Endodermal cell (in vitro differentiated cells): ENCODE data around the gene GLT6D1. TPM values are rescaled to one million over a fixed set of nuclear protein-coding genes. Genes with fewer than 3 reads are reported as not detected.

Source experiments
- DNase-seq: peaks from one replicate; pipeline ENCODE4 v3.0.0-alpha.2; 2017
- H3K27ac ChIP-seq: 2 replicates; pipeline ENCODE4 v1.5.1; 2013; ENCODE audit warnings: mild to moderate bottlenecking, low read depth, low read length, moderate library complexity
- H3K27me3 ChIP-seq: 2 replicates; pipeline ENCODE4 v1.6.1; 2013; ENCODE audit warnings: mild to moderate bottlenecking, low read length, moderate library complexity; ENCODE audit not compliant: insufficient read depth, control insufficient read depth, poor library complexity, severe bottlenecking
- H3K36me3 ChIP-seq: 2 replicates; pipeline ENCODE4 v1.7.0; 2013; ENCODE audit warnings: mild to moderate bottlenecking, low read length, moderate library complexity; ENCODE audit not compliant: control insufficient read depth, insufficient read depth
- H3K4me1 ChIP-seq: one replicate; pipeline ENCODE4 v1.7.0; 2013; ENCODE audit warnings: low read length; ENCODE audit not compliant: control insufficient read depth, insufficient read depth
- H3K4me3 ChIP-seq: 2 replicates; pipeline ENCODE4 v1.5.1; 2013; ENCODE audit warnings: mild to moderate bottlenecking, low read length, moderate library complexity
- H3K9ac ChIP-seq: 2 replicates; pipeline ENCODE4 v1.6.1; 2013; ENCODE audit warnings: mild to moderate bottlenecking, low read length, moderate library complexity; ENCODE audit not compliant: poor library complexity, severe bottlenecking; ENCODE audit errors: extremely low read depth
- H3K9me3 ChIP-seq: 2 replicates; pipeline ENCODE4 v1.6.1; 2013; ENCODE audit warnings: mild to moderate bottlenecking, low read length, moderate library complexity; ENCODE audit not compliant: control insufficient read depth
- H3K27ac Mint-ChIP-seq: 2 replicates; pipeline ENCODE4 v1.8.0; 2020; ENCODE audit warnings: mixed read lengths
- H3K27me3 Mint-ChIP-seq: 2 replicates; pipeline ENCODE4 v1.8.0; 2021; ENCODE audit warnings: mild to moderate bottlenecking, mixed read lengths; ENCODE audit not compliant: insufficient read depth
- H3K36me3 Mint-ChIP-seq: 2 replicates; pipeline ENCODE4 v1.8.0; 2020; ENCODE audit warnings: low read depth, mixed read lengths
- H3K4me1 Mint-ChIP-seq: 2 replicates; pipeline ENCODE4 v1.8.0; 2020; ENCODE audit warnings: mixed read lengths
- H3K4me3 Mint-ChIP-seq: 2 replicates; pipeline ENCODE4 v1.8.0; 2020; ENCODE audit warnings: mild to moderate bottlenecking, moderate library complexity, mixed read lengths
- H3K9me3 Mint-ChIP-seq: 2 replicates; pipeline ENCODE4 v1.8.0; 2020; ENCODE audit warnings: mild to moderate bottlenecking, mixed read lengths
- WGBS, 2 experiments: methylation state at CpG; one replicate each; pipeline versions ENCODE4 v1.1.5 to v1.1.7; 2013; ENCODE audit warnings: missing lambda C conversion rate in 2 of 2, mixed read lengths in 1 of 2; ENCODE audit not compliant: insufficient coverage in 1 of 2, insufficient read length in 1 of 2; 5-methylcytosine and 5-hydroxymethylcytosine counted together
- total RNA-seq, 2 donors: library from RNA; stranded (reverse); fragmentation: NEBNext Ultra II Directional in 1 of 2; extraction: Animal tissue kit (Norgen Biotek cat#: 25700) in 1 of 2; gene quantifications; 2 replicates in 1 of 2; 3 replicates in 1 of 2; pipeline ENCODE4 v1.2.1, GENCODE V29; 2021
- TF ChIP-seq, protein P1 (sequence below): fragments of 200-600 bp; sonication (generic); conservative IDR thresholded peaks from 2 replicates; pipeline ENCODE4 v1.5.0; 2021; ENCODE audit warnings: antibody characterized with exemption, mild to moderate bottlenecking

Gene GLT6D1
- total RNA-seq, 2 donors from 2014 or later, result 0.60 TPM; not detected in 1

DNA sequence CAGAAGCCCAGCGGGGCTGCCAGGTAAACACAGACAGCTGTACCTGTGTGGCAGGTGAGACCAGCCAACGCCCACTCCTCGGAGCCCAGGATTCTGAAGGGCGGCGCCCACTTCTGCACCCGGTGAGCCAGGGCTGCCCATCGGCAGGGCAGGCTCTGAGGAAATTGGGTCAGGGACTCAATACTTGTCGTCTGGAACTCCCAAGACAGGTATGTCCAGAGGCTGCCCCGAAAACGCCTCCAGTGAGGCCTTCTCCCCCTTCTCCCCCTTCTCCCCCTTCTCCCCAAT, 19.8 kb downstream of the GLT6D1 start:
- Histone ChIP-seq H3K4me3 (no peak overlapping the region), H3K27me3 (no peaks in the 10 kb centered on the region), H3K4me1 (no peaks in the 10 kb centered on the region), H3K9ac (no peak overlapping the region), H3K36me3 (no peaks in the 10 kb centered on the region), H3K27ac (no peak overlapping the region), H3K9me3 (no peaks in the 10 kb centered on the region)
- H3K4me3 Mint-ChIP-seq, result no peak overlapping the region
- H3K9me3 Mint-ChIP-seq, result no peaks in the 10 kb centered on the region
- DNase-seq, result no peak
- TF ChIP-seq, protein P1, sequence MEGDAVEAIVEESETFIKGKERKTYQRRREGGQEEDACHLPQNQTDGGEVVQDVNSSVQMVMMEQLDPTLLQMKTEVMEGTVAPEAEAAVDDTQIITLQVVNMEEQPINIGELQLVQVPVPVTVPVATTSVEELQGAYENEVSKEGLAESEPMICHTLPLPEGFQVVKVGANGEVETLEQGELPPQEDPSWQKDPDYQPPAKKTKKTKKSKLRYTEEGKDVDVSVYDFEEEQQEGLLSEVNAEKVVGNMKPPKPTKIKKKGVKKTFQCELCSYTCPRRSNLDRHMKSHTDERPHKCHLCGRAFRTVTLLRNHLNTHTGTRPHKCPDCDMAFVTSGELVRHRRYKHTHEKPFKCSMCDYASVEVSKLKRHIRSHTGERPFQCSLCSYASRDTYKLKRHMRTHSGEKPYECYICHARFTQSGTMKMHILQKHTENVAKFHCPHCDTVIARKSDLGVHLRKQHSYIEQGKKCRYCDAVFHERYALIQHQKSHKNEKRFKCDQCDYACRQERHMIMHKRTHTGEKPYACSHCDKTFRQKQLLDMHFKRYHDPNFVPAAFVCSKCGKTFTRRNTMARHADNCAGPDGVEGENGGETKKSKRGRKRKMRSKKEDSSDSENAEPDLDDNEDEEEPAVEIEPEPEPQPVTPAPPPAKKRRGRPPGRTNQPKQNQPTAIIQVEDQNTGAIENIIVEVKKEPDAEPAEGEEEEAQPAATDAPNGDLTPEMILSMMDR, result no peak
- H3K27me3 Mint-ChIP-seq, result no peaks in the 10 kb centered on the region
- H3K36me3 Mint-ChIP-seq, result no peaks in the 10 kb centered on the region
- no peak overlapping the region for H3K27ac Mint-ChIP-seq
- no peaks in the 10 kb centered on the region for H3K4me1 Mint-ChIP-seq
- WGBS, 2 experiments, result 88 to 89% methylated on average over 1 to 10 of the region's 10 CpGs

DNA sequence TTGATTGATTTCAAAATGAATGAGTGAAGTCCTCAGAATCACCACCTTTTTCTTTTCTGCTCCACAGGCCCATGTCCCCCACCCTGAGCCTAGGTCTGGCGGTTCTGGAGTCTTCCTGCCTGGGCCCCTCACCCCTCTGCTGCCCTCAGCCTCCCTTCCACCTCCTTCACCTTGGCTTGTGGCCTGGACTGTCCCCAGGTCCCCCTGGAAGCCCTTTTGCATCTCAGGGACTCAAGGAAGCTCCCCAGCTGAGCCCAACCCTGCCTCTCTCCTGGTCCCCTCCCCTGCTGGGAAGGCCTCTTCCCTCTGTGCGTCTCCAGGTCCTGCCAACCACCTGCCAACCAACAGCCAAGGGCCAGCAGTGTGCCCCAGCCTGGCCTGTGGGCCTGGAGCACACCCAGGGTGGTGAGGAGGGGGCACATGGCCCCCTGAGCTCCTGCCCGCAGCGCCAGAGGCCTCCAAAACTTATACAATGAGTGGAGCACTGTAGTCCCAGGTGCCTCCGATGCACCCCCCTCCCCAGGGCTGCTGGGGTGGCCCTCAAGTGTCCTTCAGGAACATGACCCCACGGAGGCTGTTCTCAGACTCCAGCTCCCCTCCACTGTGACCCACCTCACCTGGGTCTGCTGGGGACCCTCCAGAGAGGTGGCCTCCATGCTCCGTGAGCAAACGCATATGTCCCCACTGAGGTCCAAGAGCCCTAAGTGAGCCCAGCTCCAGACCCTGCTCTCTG, 20.3 kb downstream of the GLT6D1 start:
- Histone ChIP-seq H3K4me1 (no peaks in the 10 kb centered on the region), H3K4me3 (no peak overlapping the region), H3K9me3 (no peaks in the 10 kb centered on the region), H3K36me3 (no peaks in the 10 kb centered on the region), H3K27me3 (no peaks in the 10 kb centered on the region), H3K27ac (no peak overlapping the region), H3K9ac (no peak overlapping the region)
- Mint-ChIP-seq H3K4me1 (no peaks in the 10 kb centered on the region), H3K9me3 (no peaks in the 10 kb centered on the region), H3K27me3 (no peaks in the 10 kb centered on the region), H3K36me3 (no peaks in the 10 kb centered on the region), H3K27ac (no peak overlapping the region), H3K4me3 (no peak overlapping the region)
- DNase-seq, result no peak
- 93 to 100% methylated on average over 2 to 8 of the region's 8 CpGs for WGBS, 2 experiments
- TF ChIP-seq, protein P1, result no peak

DNA sequence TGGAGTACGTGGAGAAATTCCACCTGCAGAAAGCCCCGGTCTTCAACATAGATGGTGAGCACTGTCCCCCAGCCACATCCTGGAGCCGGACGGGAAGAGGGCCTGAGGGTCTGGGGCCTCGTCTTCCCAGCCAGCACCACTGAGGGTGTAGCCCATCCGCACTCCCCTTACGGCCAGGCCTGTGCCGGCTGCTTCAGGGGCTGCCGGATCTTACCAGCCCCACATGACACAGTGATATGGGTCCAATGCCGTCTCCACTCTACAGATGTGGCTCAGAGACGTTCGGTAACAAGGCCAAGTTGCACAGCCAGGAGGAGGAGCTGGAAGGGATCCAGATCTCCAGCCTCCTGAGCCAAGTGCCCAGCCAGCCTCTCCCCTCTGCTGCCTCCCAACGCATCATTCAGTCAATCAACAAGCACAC, 21.3 kb downstream of the GLT6D1 start:
- Mint-ChIP-seq H3K4me1 (no peaks in the 10 kb centered on the region), H3K36me3 (no peaks in the 10 kb centered on the region), H3K27ac (no peak overlapping the region), H3K4me3 (no peak overlapping the region), H3K27me3 (no peaks in the 10 kb centered on the region), H3K9me3 (no peaks in the 10 kb centered on the region)
- H3K27me3 ChIP-seq, result no peaks in the 10 kb centered on the region
- no peaks in the 10 kb centered on the region for H3K4me1 ChIP-seq
- DNase-seq, result no peak
- WGBS, 2 experiments, result 84 to 87% methylated on average over 12 to 13 of the region's 13 CpGs
- H3K4me3 ChIP-seq, result no peak overlapping the region
- H3K9me3 ChIP-seq, result no peaks in the 10 kb centered on the region
- no peak overlapping the region for H3K9ac ChIP-seq
- H3K27ac ChIP-seq, result no peak overlapping the region
- TF ChIP-seq, protein P1, result no peak
- no peaks in the 10 kb centered on the region for H3K36me3 ChIP-seq
